ENCODE data around the gene THAP4.

DNA sequence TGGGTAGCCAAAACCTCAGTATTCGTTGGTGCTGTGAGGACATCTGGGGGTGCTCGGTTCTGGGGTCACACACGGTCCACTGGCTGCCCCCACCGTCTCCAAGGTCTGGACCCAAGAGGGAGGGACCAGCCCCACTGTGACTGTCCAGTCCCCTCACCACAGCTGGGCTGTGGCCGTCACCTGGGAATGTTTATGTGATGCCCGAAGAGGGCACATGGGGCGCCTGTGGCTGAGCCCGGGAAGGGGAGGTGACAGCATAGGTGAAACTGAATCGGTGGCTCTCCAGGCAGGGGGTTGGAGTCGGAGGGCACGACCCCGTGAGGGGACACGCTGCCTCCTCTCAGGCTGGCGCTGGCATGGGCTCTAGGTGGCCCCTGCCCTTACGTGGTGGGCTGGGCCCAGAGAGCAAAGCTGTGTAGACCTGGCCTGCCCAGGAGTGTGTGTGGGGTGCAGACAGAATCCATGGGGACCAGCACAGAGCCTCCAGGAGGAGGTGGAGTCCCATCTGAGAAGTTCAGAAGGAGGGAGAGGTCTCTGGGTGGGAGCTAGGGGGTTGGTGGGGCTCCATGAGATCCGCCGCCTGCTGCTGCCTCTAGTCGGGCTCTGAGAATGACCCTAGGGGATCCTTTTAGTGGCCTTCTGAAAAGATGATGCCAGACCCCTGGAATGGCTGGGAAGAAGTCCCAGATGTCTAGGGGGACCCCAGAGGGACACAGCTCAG, 76.6 kb downstream of the THAP4 start:
- TF ChIP-seq, protein P1, sequence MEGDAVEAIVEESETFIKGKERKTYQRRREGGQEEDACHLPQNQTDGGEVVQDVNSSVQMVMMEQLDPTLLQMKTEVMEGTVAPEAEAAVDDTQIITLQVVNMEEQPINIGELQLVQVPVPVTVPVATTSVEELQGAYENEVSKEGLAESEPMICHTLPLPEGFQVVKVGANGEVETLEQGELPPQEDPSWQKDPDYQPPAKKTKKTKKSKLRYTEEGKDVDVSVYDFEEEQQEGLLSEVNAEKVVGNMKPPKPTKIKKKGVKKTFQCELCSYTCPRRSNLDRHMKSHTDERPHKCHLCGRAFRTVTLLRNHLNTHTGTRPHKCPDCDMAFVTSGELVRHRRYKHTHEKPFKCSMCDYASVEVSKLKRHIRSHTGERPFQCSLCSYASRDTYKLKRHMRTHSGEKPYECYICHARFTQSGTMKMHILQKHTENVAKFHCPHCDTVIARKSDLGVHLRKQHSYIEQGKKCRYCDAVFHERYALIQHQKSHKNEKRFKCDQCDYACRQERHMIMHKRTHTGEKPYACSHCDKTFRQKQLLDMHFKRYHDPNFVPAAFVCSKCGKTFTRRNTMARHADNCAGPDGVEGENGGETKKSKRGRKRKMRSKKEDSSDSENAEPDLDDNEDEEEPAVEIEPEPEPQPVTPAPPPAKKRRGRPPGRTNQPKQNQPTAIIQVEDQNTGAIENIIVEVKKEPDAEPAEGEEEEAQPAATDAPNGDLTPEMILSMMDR (IDR thresholded peaks at IDR 0.05; ENCODE audit: low read length), result no peak
- no peak for TF ChIP-seq EZH2 (optimal IDR thresholded peaks at IDR 0.05; ENCODE audit: low read depth, low read length)

Data from MM.1S (cell line).